Right ventricle myocardium inferior (tissue), 1 donor: ENCODE data around the gene PPIL6. TPM values are rescaled to one million over a fixed set of nuclear protein-coding genes. Genes with fewer than 3 reads are reported as not detected.

ENCODE experiments used
- ATAC-seq: fragments of 200-7000 bp; cut with Tn5 transposase; one replicate; pipeline ENCODE4 v1.9.1; 2020; ENCODE audit warnings: mild to moderate bottlenecking, moderate library complexity
- DNase-seq: peaks from one replicate; pipeline ENCODE4 v3.0.0; 2021; ENCODE audit errors: missing footprints
- intact Hi-C: fragments of 100-400 bp; cut with DNase I; formaldehyde crosslinking; loops from one replicate; pipeline ENCODE4 v1.11.0; 2022
- long read RNA-seq: library from polyadenylated mRNA; unstranded; transcript quantifications from one replicate; pipeline ENCODE4 v2.0.0, GENCODE V29; 2021
- total RNA-seq: library from RNA; stranded (reverse); fragmentation: NEBNext Ultra II Directional; extraction: Animal tissue kit (Norgen Biotek cat#: 25700); gene quantifications from one replicate; pipeline ENCODE4 v1.2.1, GENCODE V29; 2021
- donor health status: DM: no; HTN: yes; CAD: no; lungs with severe emphysema.

Gene PPIL6
- total RNA-seq, result 4.5 TPM
- long read RNA-seq, full-length matches to known transcripts, result 1 of 4 reads
- long read RNA-seq, partial matches to known transcripts, result 0 of 4 reads
- long read RNA-seq, other reads (novel, unspliced or antisense), result 3 of 4 reads

DNA sequence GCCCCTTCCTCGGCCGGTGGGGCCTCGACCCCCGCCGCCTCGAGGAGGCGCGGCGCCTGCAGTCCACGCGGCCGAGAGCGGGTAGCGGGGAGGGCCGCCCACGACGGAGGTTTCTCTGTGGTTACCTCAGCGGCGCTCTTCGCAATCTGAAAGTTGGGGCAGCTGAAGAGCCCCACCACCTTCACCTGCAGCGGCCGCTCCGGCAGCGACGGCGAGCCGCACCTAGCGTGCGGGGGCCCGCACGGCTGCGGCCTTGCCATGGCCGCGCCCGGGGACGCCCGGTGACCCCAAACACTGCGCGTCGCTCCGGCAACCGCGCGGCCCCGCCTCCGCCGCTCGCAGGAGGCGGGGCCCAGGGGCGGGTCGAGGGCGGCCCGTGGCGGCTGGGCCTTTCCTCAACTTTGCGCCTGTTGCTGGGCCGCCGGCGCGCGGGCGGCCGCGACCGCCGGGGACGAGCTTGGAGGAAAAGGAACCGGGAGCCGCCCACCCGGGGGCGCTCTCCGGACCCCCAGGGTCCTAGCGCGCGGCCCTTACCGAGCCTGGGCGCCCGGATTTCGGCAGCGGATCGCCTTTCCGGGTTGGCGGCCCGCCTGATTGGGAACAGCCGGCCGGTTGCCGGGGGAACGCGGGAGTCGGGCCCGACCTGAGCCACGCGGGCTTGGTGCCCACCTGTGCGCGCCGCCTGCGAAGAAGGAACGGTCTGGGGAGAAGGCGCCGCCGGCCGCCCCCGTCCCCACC lies at the start of gene PPIL6, which contains the start of gene SMPD2:
Gene PPIL6 (minus strand): TSS at position 298 of the 738 bp plus-strand sequence. CDS start 38 bp downstream, at position 260.
Gene SMPD2 (plus strand): TSS at position 394 of the 738 bp plus-strand sequence. CDS start 398 bp downstream, outside the sequence.
- intact Hi-C loops, result loop anchor here (2.0 to 5.0 kb wide), 3 partner anchors 14 to 58 kb away; partner anchors contain the start of genes CD164, MICAL1 and ZBTB24
- peak; percentile 95 for ATAC-seq
- peak; percentile 94 for DNase-seq

- DNase-seq (no peak), ATAC-seq (no peak)
- intact Hi-C loops, result no loop called here
Observed at GRCh38 chr6:109488001-109488400, 47.6 kb upstream of the PPIL6 start.

DNA sequence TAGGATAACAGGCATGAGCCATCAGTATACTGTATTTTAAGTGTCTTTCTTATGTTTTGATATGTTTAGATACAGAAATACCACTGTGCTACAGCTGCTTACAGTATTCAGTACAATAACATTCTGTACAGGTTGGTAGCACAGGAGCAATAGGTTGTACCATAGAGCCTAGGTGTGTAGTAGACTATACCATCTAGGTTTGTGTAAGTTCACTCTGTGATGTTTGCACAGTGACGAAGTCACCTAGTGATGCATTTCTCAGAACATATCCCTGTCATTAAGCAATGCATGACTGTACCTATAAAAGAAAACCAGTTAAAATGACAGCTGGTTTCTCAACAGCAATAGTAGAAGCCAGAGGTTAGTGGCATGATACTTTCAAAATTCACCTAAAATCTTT lies 45.6 kb upstream of the PPIL6 start:
- no peak for DNase-seq
- ATAC-seq, result no peak
- intact Hi-C loops, result no loop called here

DNA sequence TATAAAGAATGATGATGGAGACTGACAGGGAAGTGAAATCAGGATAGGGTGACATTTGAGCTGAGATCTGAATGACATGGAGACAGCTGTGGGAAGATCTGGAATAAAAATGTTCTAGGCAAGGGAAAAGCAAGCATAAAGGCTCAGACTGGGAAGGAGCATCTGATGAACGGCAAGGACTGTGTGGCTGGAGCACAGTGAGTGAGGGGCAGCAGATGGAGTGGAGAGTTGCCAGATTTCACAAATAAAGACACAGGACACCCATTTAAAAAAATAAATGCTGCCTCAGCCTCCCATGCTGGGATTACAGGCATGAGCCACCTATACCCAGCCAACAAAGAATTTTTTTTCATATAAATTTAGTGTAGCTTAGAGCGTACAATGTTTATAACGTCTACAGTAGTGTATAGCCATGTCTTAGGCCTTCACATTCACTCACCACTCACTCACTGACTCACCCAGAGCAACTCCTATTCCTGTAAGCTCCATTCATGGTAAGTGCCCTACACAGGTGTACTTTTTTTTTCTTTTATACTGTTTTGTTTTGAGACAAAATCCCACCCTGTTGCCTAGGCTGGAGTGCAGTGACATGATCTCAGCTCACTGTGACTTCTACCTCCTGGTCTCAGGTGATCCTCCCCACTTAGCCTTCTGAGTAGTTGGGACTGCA lies 45.0 kb upstream of the PPIL6 start:
- ATAC-seq (no peak), DNase-seq (no peak)
- intact Hi-C loops, result no loop called here

DNA sequence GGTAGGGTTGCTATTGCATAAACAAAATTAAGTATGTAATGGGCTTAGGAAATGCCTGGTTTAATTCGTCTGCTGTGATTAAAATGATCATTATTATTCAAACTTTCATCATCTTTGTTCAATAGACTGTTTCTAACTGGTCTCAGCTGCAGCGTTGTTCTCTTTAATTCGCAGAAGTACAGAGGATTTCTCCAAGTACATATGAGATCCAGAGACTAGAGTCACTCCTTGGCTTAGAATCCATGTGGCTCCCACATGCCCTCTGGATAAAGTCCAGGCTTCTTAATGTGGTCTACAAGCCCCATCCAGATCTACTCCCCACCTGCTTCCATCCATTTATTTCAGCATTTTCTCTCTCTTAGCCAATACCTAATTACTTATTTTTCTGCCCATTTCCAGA lies 43.7 kb upstream of the PPIL6 start:
- ATAC-seq (no peak), DNase-seq (no peak)
- intact Hi-C loops, result loop anchor here (5.0 kb wide), 1 partner anchor 42 kb away; the partner anchor contains the start of genes PPIL6 and SMPD2

DNA sequence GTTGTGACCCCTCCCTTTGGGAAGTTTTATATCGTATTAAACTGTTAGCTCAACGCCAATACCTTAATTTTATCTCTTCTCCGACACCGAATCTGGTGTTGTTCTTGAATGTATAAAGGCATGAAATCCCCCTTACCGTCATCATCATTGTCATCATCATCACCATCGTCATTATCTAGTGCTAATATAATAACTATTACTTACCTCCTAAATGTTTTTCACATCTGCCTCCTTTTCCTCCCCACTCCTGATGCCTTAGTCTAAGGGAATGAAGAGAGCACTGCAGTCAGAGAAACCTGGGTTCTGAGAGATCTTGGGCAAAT lies 43.3 kb upstream of the PPIL6 start:
- intact Hi-C loops, result loop anchor here (5.0 kb wide), 1 partner anchor 41 kb away; the partner anchor contains the start of genes PPIL6 and SMPD2
- no peak for DNase-seq
- ATAC-seq, result no peak

DNA sequence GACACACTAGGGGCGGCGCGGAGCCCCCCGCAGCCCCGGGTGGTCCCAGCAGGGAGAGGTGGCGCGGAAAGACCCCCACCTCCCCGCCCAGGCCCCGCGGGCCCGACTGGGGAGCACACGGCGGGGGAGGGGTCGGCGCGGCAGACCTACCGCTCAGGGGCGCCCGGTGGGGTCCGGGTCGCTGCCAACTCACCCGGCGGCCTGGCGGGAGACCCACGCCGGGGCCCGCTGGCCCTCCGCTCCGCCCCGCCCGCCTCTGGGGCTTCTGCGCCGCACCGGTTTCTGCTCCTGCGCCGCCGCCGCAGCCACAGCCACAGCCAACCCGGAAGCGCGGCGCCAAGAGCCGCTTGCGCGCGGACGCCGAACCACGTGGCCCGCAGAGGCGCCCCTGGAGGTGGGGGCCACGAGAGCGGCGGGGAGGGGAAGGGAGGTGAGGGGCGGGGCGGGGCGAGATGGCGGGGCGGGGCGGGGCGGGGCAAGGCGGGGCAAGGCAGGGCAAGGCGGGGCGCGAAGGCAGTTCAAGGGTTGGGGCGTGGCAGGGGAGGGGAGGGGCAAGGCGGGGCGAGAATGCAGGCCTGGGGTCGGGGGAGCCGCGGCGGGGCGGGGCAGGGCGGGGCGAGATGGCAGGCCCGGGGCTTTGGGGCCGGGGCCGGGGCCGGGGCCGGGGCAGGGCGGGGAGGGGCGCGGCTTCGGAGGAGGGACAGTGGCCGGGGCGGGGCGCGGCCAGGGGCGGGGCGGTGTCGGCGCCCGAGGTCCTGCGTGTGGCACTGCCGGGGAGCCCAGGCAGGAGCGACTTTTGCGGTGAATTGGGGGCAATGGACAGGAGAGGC lies 42.7 kb upstream of the PPIL6 start, which contains the start of gene ZBTB24:
Gene ZBTB24 (minus strand): TSS at position 315 of the 830 bp plus-strand sequence. CDS start 1,193 bp downstream, outside the sequence.
- intact Hi-C loops, result loop anchor here (5.0 kb wide), 1 partner anchor 41 kb away; the partner anchor contains the start of genes PPIL6 and SMPD2

DNA sequence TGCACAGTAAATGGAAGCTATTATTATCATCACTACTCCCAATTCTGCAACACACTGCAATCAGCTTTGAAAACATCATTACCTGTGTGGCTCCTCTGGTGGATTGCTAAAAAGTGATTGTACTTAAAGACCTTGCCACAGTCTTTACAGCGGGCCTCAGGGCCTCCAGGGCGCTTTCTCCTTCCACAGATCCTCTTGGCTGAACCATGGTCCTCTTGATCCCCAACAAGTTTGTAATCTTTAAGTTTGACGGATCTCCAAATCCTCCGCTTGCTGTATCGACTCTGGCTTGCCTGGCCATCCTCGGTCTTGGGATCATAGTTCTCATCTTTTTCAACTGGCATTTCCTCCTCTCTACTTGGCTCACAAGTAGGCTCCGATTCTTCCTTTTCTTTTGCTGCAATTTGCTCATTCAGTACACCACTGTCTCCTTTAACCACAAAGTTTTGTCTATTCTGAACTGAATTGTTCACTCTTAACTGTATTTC lies 40.6 kb upstream of the PPIL6 start:
- intact Hi-C loops, result loop anchor here (5.0 kb wide), 1 partner anchor 39 kb away; the partner anchor contains the start of genes PPIL6 and SMPD2
- no peak for ATAC-seq
- DNase-seq, result no peak

More for the DNA sequence above, 42.7 kb upstream of the PPIL6 start, which contains the start of gene ZBTB24:
- DNase-seq (peak; percentile 98), ATAC-seq (peak; percentile 97)

GRCh38 chr6:109478841-109479624 lies 38.6 kb upstream of the PPIL6 start:
- ATAC-seq (no peak), DNase-seq (no peak)
- intact Hi-C loops, result no loop called here

- intact Hi-C loops, result no loop called here
- DNase-seq (no peak), ATAC-seq (no peak)
Observed at GRCh38 chr6:109478222-109478805, 37.9 kb upstream of the PPIL6 start.

DNA sequence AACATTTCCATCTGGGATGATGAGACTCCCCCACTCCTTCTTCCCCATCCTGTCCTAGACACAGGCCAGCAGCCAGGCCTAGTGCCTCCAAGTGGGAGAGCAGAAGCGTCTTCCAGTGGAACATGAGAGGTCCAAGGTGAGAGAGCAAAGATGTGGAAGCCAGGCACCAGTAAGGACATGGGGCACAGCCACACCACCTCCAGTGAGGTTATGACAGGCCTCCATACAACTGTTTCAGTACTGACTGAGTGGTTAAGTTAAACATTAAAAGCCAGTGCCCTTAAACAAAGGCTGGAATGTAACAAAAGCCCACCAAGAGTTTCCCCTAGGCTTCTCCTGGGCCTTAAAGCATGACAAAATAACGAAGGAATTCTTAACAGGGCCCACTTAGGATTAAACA lies 37.3 kb upstream of the PPIL6 start:
- DNase-seq (no peak), ATAC-seq (no peak)
- intact Hi-C loops, result no loop called here

DNA sequence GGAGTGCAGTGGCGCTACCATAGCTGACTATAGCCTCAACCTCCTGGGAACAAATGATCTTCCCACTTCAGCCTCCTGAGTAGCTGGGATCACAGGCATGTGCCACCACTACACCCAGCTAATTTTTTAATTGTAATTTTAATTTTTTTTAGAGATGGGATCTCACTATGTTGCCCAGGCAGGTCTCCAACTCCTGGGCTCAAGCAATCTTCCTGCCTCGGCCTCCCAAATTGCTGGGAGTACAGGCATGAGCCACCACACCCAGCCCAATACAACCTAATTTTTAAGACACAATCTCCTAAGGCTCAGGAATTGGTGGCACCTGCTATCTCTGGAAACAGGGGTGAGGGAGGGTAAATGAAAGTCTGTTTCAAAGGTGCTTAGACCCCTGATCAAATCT lies 36.8 kb upstream of the PPIL6 start:
- ATAC-seq (no peak), DNase-seq (no peak)
- intact Hi-C loops, result no loop called here

GRCh38 chr6:109475625-109476024 lies 35.2 kb upstream of the PPIL6 start:
- DNase-seq (no peak), ATAC-seq (no peak)
- intact Hi-C loops, result no loop called here

DNA sequence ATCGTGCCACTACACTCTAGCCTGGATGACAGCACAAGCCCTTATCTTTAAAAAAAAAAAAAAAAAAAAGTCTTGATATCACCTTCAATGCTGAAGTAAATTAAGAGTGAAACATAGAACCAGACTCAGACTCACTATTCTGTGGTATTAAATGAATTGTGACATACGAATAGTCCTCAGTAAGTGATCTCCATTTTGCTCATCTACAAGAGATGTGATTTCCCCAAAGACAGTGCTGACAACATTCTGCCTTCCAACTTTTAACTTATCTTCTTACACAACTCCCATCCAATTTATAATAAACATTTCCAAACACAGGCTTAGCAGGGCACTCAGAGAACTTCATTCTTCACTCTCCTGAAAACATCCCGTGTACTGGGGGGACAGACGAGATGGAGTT lies 34.6 kb upstream of the PPIL6 start:
- DNase-seq (no peak), ATAC-seq (no peak)
- intact Hi-C loops, result no loop called here

DNA sequence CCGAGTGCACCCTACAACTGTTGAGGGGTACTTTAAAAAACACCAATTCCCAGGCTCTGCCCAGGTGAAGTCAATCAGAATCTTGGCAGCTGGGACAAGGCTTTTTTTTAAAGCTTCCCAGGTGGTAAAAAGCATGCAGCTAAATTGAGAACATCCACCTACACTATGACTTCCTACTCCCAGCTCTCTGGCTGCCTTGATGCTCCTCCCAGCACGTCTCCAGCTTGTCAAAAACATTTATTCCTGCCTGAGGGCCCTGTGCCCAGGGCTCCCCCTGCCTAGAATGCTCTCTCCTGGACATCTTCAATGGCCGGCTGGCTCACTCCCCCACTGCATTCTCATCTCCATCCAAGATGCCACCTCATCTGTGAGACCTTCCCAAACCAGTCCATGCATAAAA lies 32.7 kb upstream of the PPIL6 start:
- ATAC-seq (no peak), DNase-seq (no peak)
- intact Hi-C loops, result no loop called here

- intact Hi-C loops, result no loop called here
- ATAC-seq, result no peak
- DNase-seq, result no peak
Observed at GRCh38 chr6:109472132-109472995, 31.9 kb upstream of the PPIL6 start.
